Measurements from ENCODE around the gene CYB5R3. TPM values are rescaled to one million over a fixed set of nuclear protein-coding genes. Genes with fewer than 3 reads are reported as not detected.
"Not testable (repeated sequence)": the region's sequence is repeated elsewhere in the genome, so short reads cannot be mapped to it uniquely, and the experiment has no call there.

CYB5R3 gene
- polyA plus RNA-seq, 3 donors, result 49.7 to 76.4 (median 54.0) TPM

DNA sequence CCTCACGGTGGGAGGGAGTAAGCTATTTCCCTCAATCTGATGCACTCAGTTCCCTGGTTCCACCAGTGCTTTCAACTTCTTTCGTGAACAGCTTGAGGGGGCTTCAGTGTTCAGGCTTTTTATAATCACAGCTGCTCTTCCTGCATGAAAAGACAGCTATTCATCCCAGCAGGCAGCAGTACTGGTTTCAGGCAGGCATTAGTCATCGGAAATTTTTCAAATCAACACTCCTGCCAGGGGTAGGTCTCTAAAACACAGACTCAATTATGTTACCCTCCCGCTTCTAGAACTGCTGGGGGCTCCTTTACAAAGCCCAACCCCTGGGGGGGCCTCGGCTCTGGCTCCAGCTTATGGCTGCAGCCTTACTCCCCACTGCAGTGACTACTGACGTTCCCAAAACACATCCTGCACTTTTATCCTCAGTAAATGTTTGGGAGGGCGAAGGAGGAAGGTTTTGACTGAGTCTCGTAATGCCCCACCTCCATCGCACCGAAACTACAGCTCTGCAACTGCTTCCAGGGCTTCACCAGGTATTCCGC, 40.3 kb downstream of the CYB5R3 start:
- peaks cover 100% of the 10 kb centered on the region for H3K79me2 ChIP-seq (ENCODE audit: insufficient read depth, low read length)
- no peaks in the 10 kb centered on the region for H3K27me3 Mint-ChIP-seq (ENCODE audit: low read depth in 3 of 3)
- 97% methylated on average over 4 of the region's 11 CpGs for WGBS (ENCODE audit: insufficient coverage)
- no peak overlapping the region for H3K4me3 ChIP-seq (replicated peaks in 1 of 3; ENCODE audit: low read depth in 2 of 3, low read length in 3 of 3)
- no peak for DNase-seq
- H3K27ac Mint-ChIP-seq, result peak overlapping the region in 2 of 7 donors; percentile 82 to 88
- no peak overlapping the region for H3K4me2 ChIP-seq (replicated peaks; ENCODE audit: extremely low read depth, low read length, poor library complexity, severe bottlenecking)
- peaks cover 0 to 2% (median 0%) of the 10 kb centered on the region in 7 donors for H3K9me3 Mint-ChIP-seq
- H3K27ac ChIP-seq (ENCODE audit: low read depth in 1 of 2, low read length in 2 of 2), result peak overlapping the region in 1 of 2 donors; percentile 71
- TF ChIP-seq CTCF (IDR thresholded peaks at IDR 0.05), result no peak
- peaks cover 53% of the 10 kb centered on the region for H3K4me1 Mint-ChIP-seq
- peaks cover 98% of the 10 kb centered on the region for H4K20me1 ChIP-seq (ENCODE audit: insufficient read depth, low read length)
- no peak overlapping the region for H3K9ac ChIP-seq (ENCODE audit: insufficient read depth, low read length, poor library complexity, severe bottlenecking)
- H3K36me3 Mint-ChIP-seq, result peaks cover 39 to 77% of the 10 kb centered on the region in 2 donors
- no peak overlapping the region for H2AFZ ChIP-seq (ENCODE audit: insufficient read depth, low read depth, low read length, poor library complexity, severe bottlenecking)
- peaks cover 40 to 46% of the 10 kb centered on the region in 2 donors for H3K4me1 ChIP-seq (ENCODE audit: control insufficient read depth in 1 of 2, insufficient read depth in 2 of 2, low read length in 2 of 2)
- H3K4me3 Mint-ChIP-seq, result no peak overlapping the region
- peaks cover 0 to 4% of the 10 kb centered on the region in 2 donors for H3K9me3 ChIP-seq (replicated peaks in 1 of 2; ENCODE audit: control insufficient read depth in 1 of 2, insufficient read depth in 1 of 2, low read length in 2 of 2)
- peaks cover 21 to 63% of the 10 kb centered on the region in 2 donors for H3K36me3 ChIP-seq (replicated peaks in 1 of 2; ENCODE audit: control insufficient read depth in 1 of 2, insufficient read depth in 2 of 2, low read length in 2 of 2)
- intact Hi-C loops (cut with micrococcal nuclease), result no loop called here
- no peaks in the 10 kb centered on the region for H3K27me3 ChIP-seq (ENCODE audit: control insufficient read depth in 2 of 2, insufficient read depth in 2 of 2, low read length in 2 of 2)

GRCh38 chr22:42608136-42608822, 40.9 kb downstream of the CYB5R3 start:
- peaks cover 100% of the 10 kb centered on the region for H3K79me2 ChIP-seq (ENCODE audit: insufficient read depth, low read length)
- no peak overlapping the region for H3K4me2 ChIP-seq (replicated peaks; ENCODE audit: extremely low read depth, low read length, poor library complexity, severe bottlenecking)
- Mint-ChIP-seq H3K9me3 (peaks cover 0 to 2% (median 0%) of the 10 kb centered on the region in 7 donors), H3K27me3 (ENCODE audit: low read depth in 3 of 3) (no peaks in the 10 kb centered on the region), H3K4me3 (no peak overlapping the region), H3K27ac (peak overlapping the region in 4 of 7 donors; percentile 20 to 46 (median 40)), H3K4me1 (peaks cover 47% of the 10 kb centered on the region), H3K36me3 (peaks cover 43 to 81% of the 10 kb centered on the region in 2 donors)
- no peak overlapping the region for H2AFZ ChIP-seq (ENCODE audit: insufficient read depth, low read depth, low read length, poor library complexity, severe bottlenecking)
- H3K36me3 ChIP-seq (replicated peaks in 1 of 2; ENCODE audit: control insufficient read depth in 1 of 2, insufficient read depth in 2 of 2, low read length in 2 of 2), result peaks cover 21 to 69% of the 10 kb centered on the region in 2 donors
- WGBS (ENCODE audit: insufficient coverage), result 98% methylated on average over 7 of the region's 11 CpGs
- no peak for TF ChIP-seq CTCF (IDR thresholded peaks at IDR 0.05)
- H3K27me3 ChIP-seq (ENCODE audit: control insufficient read depth in 2 of 2, insufficient read depth in 2 of 2, low read length in 2 of 2), result no peaks in the 10 kb centered on the region
- H3K4me3 ChIP-seq (replicated peaks in 1 of 3; ENCODE audit: low read depth in 2 of 3, low read length in 3 of 3), result no peak overlapping the region
- no peak for DNase-seq
- H3K9me3 ChIP-seq (replicated peaks in 1 of 2; ENCODE audit: control insufficient read depth in 1 of 2, insufficient read depth in 1 of 2, low read length in 2 of 2), result peaks cover 0 to 4% of the 10 kb centered on the region in 2 donors
- H3K4me1 ChIP-seq (ENCODE audit: control insufficient read depth in 1 of 2, insufficient read depth in 2 of 2, low read length in 2 of 2), result peaks cover 36 to 40% of the 10 kb centered on the region in 2 donors
- peak overlapping the region in 1 of 2 donors; percentile 71 for H3K27ac ChIP-seq (ENCODE audit: low read depth in 1 of 2, low read length in 2 of 2)
- H3K9ac ChIP-seq (ENCODE audit: insufficient read depth, low read length, poor library complexity, severe bottlenecking), result no peak overlapping the region
- H4K20me1 ChIP-seq (ENCODE audit: insufficient read depth, low read length), result peaks cover 100% of the 10 kb centered on the region
- intact Hi-C loops (cut with micrococcal nuclease), result no loop called here

DNA sequence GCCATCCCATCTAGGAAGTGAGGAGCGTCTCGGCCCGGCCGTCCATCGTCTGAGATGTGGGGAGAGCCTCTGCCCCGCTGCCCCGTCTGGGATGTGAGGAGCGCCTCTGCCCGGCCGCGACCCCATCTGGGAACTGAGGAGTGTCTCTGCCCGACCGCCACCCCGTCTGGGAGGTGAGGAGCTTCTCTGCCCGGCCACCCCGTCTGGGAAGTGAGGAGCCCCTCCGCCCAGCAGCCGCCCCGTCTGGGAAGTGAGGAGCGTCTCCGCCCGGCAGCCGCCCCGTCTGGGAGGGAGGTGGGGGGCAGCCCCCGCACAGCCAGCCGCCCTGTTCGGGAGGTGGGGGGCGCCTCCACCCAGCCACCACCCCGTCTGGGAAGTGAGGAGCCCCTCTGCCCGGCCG, 41.6 kb downstream of the CYB5R3 start:
- 100% methylated on average over 3 of the region's 31 CpGs for WGBS (ENCODE audit: insufficient coverage)
- H3K9me3 ChIP-seq (replicated peaks in 1 of 2; ENCODE audit: control insufficient read depth in 1 of 2, insufficient read depth in 1 of 2, low read length in 2 of 2); H3K4me3 Mint-ChIP-seq; H3K27me3 ChIP-seq (ENCODE audit: control insufficient read depth in 2 of 2, insufficient read depth in 2 of 2, low read length in 2 of 2); H3K27me3 Mint-ChIP-seq (ENCODE audit: low read depth in 3 of 3); H3K4me3 ChIP-seq (replicated peaks in 1 of 3; ENCODE audit: low read depth in 2 of 3, low read length in 3 of 3); H3K27ac Mint-ChIP-seq; H3K9ac ChIP-seq (ENCODE audit: insufficient read depth, low read length, poor library complexity, severe bottlenecking); H3K4me2 ChIP-seq (replicated peaks; ENCODE audit: extremely low read depth, low read length, poor library complexity, severe bottlenecking); intact Hi-C loops (cut with micrococcal nuclease); H2AFZ ChIP-seq (ENCODE audit: insufficient read depth, low read depth, low read length, poor library complexity, severe bottlenecking); H3K9me3 Mint-ChIP-seq; DNase-seq; H3K27ac ChIP-seq (ENCODE audit: low read depth in 1 of 2, low read length in 2 of 2): not testable (repeated sequence)
- Histone ChIP-seq H3K79me2 (ENCODE audit: insufficient read depth, low read length) (peaks cover 100% of the 10 kb centered on the region), H4K20me1 (ENCODE audit: insufficient read depth, low read length) (peaks cover 100% of the 10 kb centered on the region), H3K36me3 (replicated peaks in 1 of 2; ENCODE audit: control insufficient read depth in 1 of 2, insufficient read depth in 2 of 2, low read length in 2 of 2) (peaks cover 27 to 76% of the 10 kb centered on the region in 2 donors), H3K4me1 (ENCODE audit: control insufficient read depth in 1 of 2, insufficient read depth in 2 of 2, low read length in 2 of 2) (peaks cover 30 to 34% of the 10 kb centered on the region in 2 donors)
- Mint-ChIP-seq H3K36me3 (peaks cover 47 to 81% of the 10 kb centered on the region in 2 donors), H3K4me1 (peaks cover 40% of the 10 kb centered on the region)
